AG09319 (cell line): ENCODE data around the gene TSPAN14.

ENCODE experiments used
- DNase-seq: peaks from one replicate; pipeline ENCODE4 v3.0.0-alpha.2; 2010; ENCODE audit warnings: low read depth; ENCODE audit errors: extremely low read depth
- CTCF ChIP-seq: IDR thresholded peaks from 2 replicates; pipeline ENCODE4 v1.5.1; 2011; ENCODE audit warnings: low read depth, mild to moderate bottlenecking, inconsistent platforms, low read length, moderate library complexity

The TSPAN14 gene

GRCh38 chr10:80537086-80537735, 83.1 kb downstream of the TSPAN14 start:
- TF ChIP-seq CTCF, result no peak
- no peak for DNase-seq

- TF ChIP-seq CTCF, result no peak
- DNase-seq, result no peak
These were observed 83.8 kb downstream of the TSPAN14 start, which contains the start of gene SH2D4B for GRCh38 chr10:80537736-80538480. Gene SH2D4B, plus strand, starts transcription at chr10:80537902. Its CDS starts 430 bp downstream, at chr10:80538332.

- DNase-seq, result no peak
- no peak for TF ChIP-seq CTCF
These were observed 84.5 kb downstream of the TSPAN14 start for GRCh38 chr10:80538481-80539185.

GRCh38 chr10:80539421-80540031, 85.4 kb downstream of the TSPAN14 start:
- no peak for DNase-seq
- TF ChIP-seq CTCF, result no peak

- no peak for TF ChIP-seq CTCF
- DNase-seq, result no peak
These were observed 86.0 kb downstream of the TSPAN14 start for GRCh38 chr10:80540136-80540535.

- DNase-seq, result no peak
- TF ChIP-seq CTCF, result no peak
These were observed 86.5 kb downstream of the TSPAN14 start for GRCh38 chr10:80540618-80540980.
